Mesenteric fat pad (tissue), 1 donor: ENCODE data around the gene OBSCN. TPM values are rescaled to one million over a fixed set of nuclear protein-coding genes. Genes with fewer than 3 reads are reported as not detected.

ENCODE experiments used
- DNase-seq: peaks from one replicate; pipeline ENCODE4 v3.0.0-alpha.2; 2020; ENCODE audit warnings: low spot score
- total RNA-seq: library from RNA; stranded (reverse); fragmentation: NEBNext Ultra II Directional; extraction: Animal tissue kit (Norgen Biotek cat#: 25700); gene quantifications from one replicate; pipeline ENCODE4 v1.2.1, GENCODE V29; 2021
- donor health status: DM: yes; HTN: yes; CAD: no.

OBSCN gene
- total RNA-seq, 1 donor from 2014 or later: 3.7 TPM

- DNase-seq: peak; percentile 81
Measured at GRCh38 chr1:228275179-228275429, 67.3 kb downstream of the OBSCN start.

GRCh38 chr1:228275430-228276173, 67.8 kb downstream of the OBSCN start:
- peak; percentile 93 for DNase-seq

GRCh38 chr1:228276174-228276831, 68.5 kb downstream of the OBSCN start:
- DNase-seq: peak; percentile 87

GRCh38 chr1:228276901-228277490, 69.2 kb downstream of the OBSCN start:
- peak; percentile 73 for DNase-seq

- DNase-seq: peak; percentile 82
Measured at GRCh38 chr1:228277491-228278431, 69.9 kb downstream of the OBSCN start.

- DNase-seq: peak; percentile 67
Measured at GRCh38 chr1:228278432-228278941, 70.6 kb downstream of the OBSCN start.

- DNase-seq: peak; percentile 87
Measured at GRCh38 chr1:228279011-228279721, 71.3 kb downstream of the OBSCN start.

GRCh38 chr1:228279722-228280105, 71.9 kb downstream of the OBSCN start:
- peak; percentile 81 for DNase-seq

GRCh38 chr1:228280106-228280901, 72.5 kb downstream of the OBSCN start:
- DNase-seq: peak; percentile 88

- peak; percentile 78 for DNase-seq
Measured at GRCh38 chr1:228280961-228281591, 73.2 kb downstream of the OBSCN start.

GRCh38 chr1:228281631-228282328, 73.9 kb downstream of the OBSCN start:
- peak; percentile 87 for DNase-seq

- DNase-seq: peak; percentile 71
Measured at GRCh38 chr1:228282329-228283042, 74.6 kb downstream of the OBSCN start.

GRCh38 chr1:228283043-228283371, 75.2 kb downstream of the OBSCN start:
- DNase-seq: peak; percentile 77

GRCh38 chr1:228283476-228284147, 75.8 kb downstream of the OBSCN start:
- DNase-seq: peak; percentile 77

- no peak for DNase-seq
Measured at GRCh38 chr1:228284148-228284495, 76.3 kb downstream of the OBSCN start.

GRCh38 chr1:228284521-228284920, 76.7 kb downstream of the OBSCN start:
- peak; percentile 62 for DNase-seq

- DNase-seq: peak; percentile 87
Measured at GRCh38 chr1:228285661-228286504, 78.0 kb downstream of the OBSCN start.
